ENCODE data around the gene UTY. TPM values are rescaled to one million over a fixed set of nuclear protein-coding genes. Genes with fewer than 3 reads are reported as not detected.

Gene UTY
- total and polyA plus RNA-seq, 4 donors: 2.2 to 24.3 TPM; not detected in 2

- TF ChIP-seq CTCF (IDR thresholded peaks at IDR 0.05; ENCODE audit: low read depth, low read length, missing input control) (no peak), SP1 (IDR thresholded peaks at IDR 0.05) (no peak), HNF4A (conservative IDR thresholded peaks at IDR 0.05) (no peak)
Measured at GRCh38 chrY:13339381-13339780, 140.5 kb downstream of the UTY start (continued).

- H3K9ac ChIP-seq (ENCODE audit: low read depth in 1 of 2, low read length in 2 of 2): no peak overlapping the region
- H3K27me3 ChIP-seq (ENCODE audit: control insufficient read depth in 4 of 4, insufficient read depth in 4 of 4, low read length in 3 of 4): no peaks in the 10 kb centered on the region
Measured at GRCh38 chrY:13338711-13339110, 141.1 kb downstream of the UTY start.

GRCh38 chrY:13337934-13338333 is 141.9 kb downstream of the UTY start:
- no peak for DNase-seq (ENCODE audit: low spot score)
- H3K9me3 ChIP-seq (ENCODE audit: control insufficient read depth in 4 of 4, low read length in 3 of 4): no peaks in the 10 kb centered on the region
- TF ChIP-seq MAX (IDR thresholded peaks at IDR 0.05): no peak
- no peak for TF ChIP-seq CTCF (IDR thresholded peaks at IDR 0.05; ENCODE audit: low read depth, low read length, missing input control)
- TF ChIP-seq YY1 (IDR thresholded peaks at IDR 0.05): no peak
- TF ChIP-seq FOXA2 (IDR thresholded peaks at IDR 0.05): no peak
- no peak for TF ChIP-seq HNF4A (conservative IDR thresholded peaks at IDR 0.05)
- TF ChIP-seq EGR1 (IDR thresholded peaks at IDR 0.05; ENCODE audit: low read depth in 2 of 2): no peak
- no peak for TF ChIP-seq SP1 (IDR thresholded peaks at IDR 0.05)
- TF ChIP-seq GABPA (IDR thresholded peaks at IDR 0.05 in 1 of 2, conservative IDR thresholded peaks at IDR 0.05 in 1 of 2): no peak
- H3K4me3 ChIP-seq (ENCODE audit: low read depth in 1 of 3, low read length in 3 of 3): no peak overlapping the region
- H3K9ac ChIP-seq (ENCODE audit: low read depth in 1 of 2, low read length in 2 of 2): no peak overlapping the region
- H3K27me3 ChIP-seq (ENCODE audit: control insufficient read depth in 4 of 4, insufficient read depth in 4 of 4, low read length in 3 of 4): no peaks in the 10 kb centered on the region
- no peak overlapping the region for H3K27ac ChIP-seq (ENCODE audit: low read depth in 1 of 2, low read length in 2 of 2)
- peaks cover 0 to 13% (median 0%) of the 10 kb centered on the region in 4 donors for H3K36me3 ChIP-seq (ENCODE audit: control insufficient read depth in 4 of 4, insufficient read depth in 3 of 4, low read depth in 1 of 4, low read length in 3 of 4)
- WGBS: 43% methylated on average over 5 of the region's 5 CpGs
- H3K4me1 ChIP-seq (ENCODE audit: control insufficient read depth in 4 of 4, insufficient read depth in 4 of 4, low read length in 3 of 4): no peaks in the 10 kb centered on the region

More at GRCh38 chrY:13338711-13339110, 141.1 kb downstream of the UTY start:
- no peak for TF ChIP-seq SP1 (IDR thresholded peaks at IDR 0.05)
- TF ChIP-seq CTCF (IDR thresholded peaks at IDR 0.05; ENCODE audit: low read depth, low read length, missing input control): no peak
- no peak for TF ChIP-seq EGR1 (IDR thresholded peaks at IDR 0.05; ENCODE audit: low read depth in 2 of 2)
- TF ChIP-seq RXRA (IDR thresholded peaks at IDR 0.05): no peak
- H3K4me1 ChIP-seq (ENCODE audit: control insufficient read depth in 4 of 4, insufficient read depth in 4 of 4, low read length in 3 of 4): no peaks in the 10 kb centered on the region
- H3K9me3 ChIP-seq (ENCODE audit: control insufficient read depth in 4 of 4, low read length in 3 of 4): no peaks in the 10 kb centered on the region
- H3K4me3 ChIP-seq (ENCODE audit: low read depth in 1 of 3, low read length in 3 of 3): no peak overlapping the region
- DNase-seq (ENCODE audit: low spot score): no peak
- 82% methylated on average over 4 of the region's 4 CpGs for WGBS
- peaks cover 0 to 13% (median 0%) of the 10 kb centered on the region in 4 donors for H3K36me3 ChIP-seq (ENCODE audit: control insufficient read depth in 4 of 4, insufficient read depth in 3 of 4, low read depth in 1 of 4, low read length in 3 of 4)
- H3K27ac ChIP-seq (ENCODE audit: low read depth in 1 of 2, low read length in 2 of 2): no peak overlapping the region
